ENCODE data around the gene LHFPL3. TPM values are rescaled to one million over a fixed set of nuclear protein-coding genes. Genes with fewer than 3 reads are reported as not detected.
A peak's percentile ranks its signal among the peaks of the same experiment; 100 is the strongest.

The LHFPL3 gene
- total and polyA plus RNA-seq, 2 experiments from 2014 or later = 0.24 TPM; not detected in 1

- no peak for TF ChIP-seq EZH2 (IDR thresholded peaks at IDR 0.05; ENCODE audit: low read depth, unreplicated experiment)
- TF ChIP-seq REST (IDR thresholded peaks at IDR 0.05; ENCODE audit: unreplicated experiment) = no peak
Observed at GRCh38 chr7:104395162-104395561, 66.8 kb downstream of the LHFPL3 start (continued).

- no peaks in the 10 kb centered on the region for H3K4me1 ChIP-seq (ENCODE audit: insufficient read depth)
- Mint-ChIP-seq H3K9me3 (no peaks in the 10 kb centered on the region), H3K4me3 (no peak overlapping the region), H3K4me1 (peaks cover 4% of the 10 kb centered on the region; the same call in 2 of the 3 replicates), H3K36me3 (ENCODE audit: low read depth) (no peaks in the 10 kb centered on the region), H3K27me3 (ENCODE audit: insufficient read depth, low read depth, poor library complexity) (no peaks in the 10 kb centered on the region), H3K27ac (no peak overlapping the region)
- DNase-seq (ENCODE audit: low spot score) = no peak
- H3K9me2 ChIP-seq (ENCODE audit: insufficient read depth) = no peaks in the 10 kb centered on the region
- H2AFZ ChIP-seq = peak overlapping the region; percentile 25
- H3F3A ChIP-seq (replicated peaks; ENCODE audit: low read depth) = no peaks in the 10 kb centered on the region
- H3K79me2 ChIP-seq (replicated peaks; ENCODE audit: insufficient read depth) = no peaks in the 10 kb centered on the region
- H3K27me3 ChIP-seq (ENCODE audit: insufficient read depth) = no peaks in the 10 kb centered on the region
- no peak overlapping the region for H3K4me3 ChIP-seq
- no peaks in the 10 kb centered on the region for H4K20me1 ChIP-seq (replicated peaks; ENCODE audit: insufficient read depth)
- H3K36me3 ChIP-seq (ENCODE audit: insufficient read depth) = no peaks in the 10 kb centered on the region
- ATAC-seq = no peak; the same call in 2 of the 3 replicates
- no peak overlapping the region for H3K27ac ChIP-seq (ENCODE audit: low read depth)
- H3K4me2 ChIP-seq = no peak overlapping the region
- TF ChIP-seq CTCF (conservative IDR thresholded peaks at IDR 0.05; ENCODE audit: low read depth in 2 of 2) = no peak
- no peak for TF ChIP-seq EZH2 (IDR thresholded peaks at IDR 0.05; ENCODE audit: low read depth, unreplicated experiment)
- TF ChIP-seq ZNF462 (CRISPR knock-in tag; IDR thresholded peaks at IDR 0.05) = no peak
- no peak for TF ChIP-seq NANOG (IDR thresholded peaks at IDR 0.05; ENCODE audit: borderline replicate concordance)
- TF ChIP-seq CREB1 (CRISPR knock-in tag; IDR thresholded peaks at IDR 0.05; ENCODE audit: low read depth) = no peak
- no peak for TF ChIP-seq EZH2phosphoT487 (IDR thresholded peaks at IDR 0.05; ENCODE audit: unreplicated experiment)
- TF ChIP-seq ETS1 (IDR thresholded peaks at IDR 0.05) = no peak
- no peak for TF ChIP-seq POLR2AphosphoS5 (IDR thresholded peaks at IDR 0.05; ENCODE audit: low read depth)
- no peak for TF ChIP-seq STAT1 (IDR thresholded peaks at IDR 0.05; ENCODE audit: unreplicated experiment)
- TF ChIP-seq JUNB (IDR thresholded peaks at IDR 0.05; ENCODE audit: unreplicated experiment) = no peak
Observed at GRCh38 chr7:104397442-104397841, 69.0 kb downstream of the LHFPL3 start.
